DMS53 treated with DMSO at 0.1 percent for 48 hours (cell line): ENCODE results near the gene THSD7B.
A peak's percentile ranks its signal among the peaks of the same experiment; 100 is the strongest.

Experiments
- DNase-seq: peaks from one replicate; lab custom pipeline; 2025; ENCODE audit not compliant: unreplicated experiment; lab: John Stamatoyannopoulos, UW

The THSD7B gene

GRCh38 chr2:137118140-137118539 lies 352.8 kb downstream of the THSD7B start:
- DNase-seq, result no peak

DNA sequence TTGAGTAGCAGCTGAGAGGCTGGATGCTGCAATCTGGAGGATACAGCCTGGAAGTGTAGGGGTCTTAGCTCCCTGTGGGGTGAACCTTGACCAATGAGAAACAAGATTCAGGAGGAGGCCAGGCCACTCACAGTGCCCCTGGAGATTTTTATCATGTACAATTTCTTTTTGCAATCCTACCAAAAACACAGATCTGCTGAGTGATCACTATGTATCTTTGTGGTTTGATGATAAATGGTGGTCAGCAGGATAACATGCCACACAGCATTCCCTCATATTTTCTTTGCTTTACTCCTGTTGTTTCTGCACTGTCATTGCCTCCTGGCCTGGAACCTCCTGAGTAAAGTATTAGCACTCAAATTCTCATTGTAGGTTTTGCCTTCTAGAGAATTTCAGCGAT lies 357.9 kb downstream of the THSD7B start:
- no peak for DNase-seq

GRCh38 chr2:137133225-137133624 lies 367.9 kb downstream of the THSD7B start:
- DNase-seq, result no peak

- DNase-seq, result no peak
Measured at GRCh38 chr2:137138263-137138662, 372.9 kb downstream of the THSD7B start.

DNA sequence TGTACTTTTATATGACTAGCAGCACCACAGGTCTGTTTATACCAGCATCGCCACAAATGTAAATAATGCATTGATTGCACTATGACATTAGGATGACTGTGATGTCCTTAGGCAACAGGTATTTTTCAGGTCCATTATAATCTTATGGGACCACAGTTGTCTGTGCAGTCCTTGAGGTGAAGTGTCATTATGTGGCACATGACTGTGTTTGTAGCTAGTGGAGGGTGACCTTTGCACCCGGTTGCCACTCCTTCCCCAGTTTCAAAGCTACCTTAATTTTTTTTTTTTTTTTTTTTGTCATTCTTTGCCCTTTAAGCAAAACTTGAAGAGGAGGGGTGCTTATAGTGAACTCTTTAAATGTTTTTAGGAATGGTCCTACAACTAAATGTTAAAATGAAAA lies 386.4 kb downstream of the THSD7B start:
- peak; percentile 3 for DNase-seq

DNA sequence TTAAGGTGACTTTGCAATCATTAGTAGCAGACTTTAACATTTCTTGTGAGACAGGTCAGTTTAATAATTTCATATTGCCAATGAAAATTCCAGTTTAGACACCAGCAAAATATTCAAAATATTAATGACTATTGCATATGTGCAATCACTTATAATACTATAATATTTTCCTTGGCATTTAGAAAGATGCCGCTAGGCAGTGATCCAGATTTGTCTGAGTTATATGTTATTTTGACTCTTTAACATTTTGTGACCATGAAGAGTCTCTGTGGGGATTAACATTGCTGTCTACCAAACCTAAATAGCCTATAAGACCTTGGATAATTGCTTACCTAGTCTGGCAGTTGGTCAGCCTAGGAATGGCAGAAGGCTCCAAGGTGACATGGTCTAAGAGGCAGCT lies 389.6 kb downstream of the THSD7B start:
- DNase-seq, result no peak

GRCh38 chr2:137155356-137156104 lies 390.2 kb downstream of the THSD7B start:
- no peak for DNase-seq

- no peak for DNase-seq
Measured at GRCh38 chr2:137156221-137156844, 391.0 kb downstream of the THSD7B start.

DNA sequence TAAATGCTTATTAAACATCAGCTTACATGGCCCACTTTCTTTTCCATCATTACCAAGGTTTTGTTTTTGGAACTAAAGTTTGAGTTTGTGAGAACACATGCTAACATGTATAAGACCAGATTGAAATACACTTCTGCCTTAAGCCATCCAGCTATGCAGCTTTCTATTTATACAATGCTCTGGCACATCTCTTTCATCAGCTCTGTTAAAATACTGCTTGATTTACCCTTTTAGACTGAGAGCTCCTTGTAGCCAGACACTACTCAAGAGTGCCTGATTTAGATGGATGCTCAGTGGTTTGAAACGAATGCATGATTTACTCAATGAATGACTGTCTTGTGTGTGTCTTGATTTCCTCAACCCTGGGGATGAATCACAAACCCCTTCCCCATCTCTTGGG lies 392.5 kb downstream of the THSD7B start:
- no peak for DNase-seq

DNA sequence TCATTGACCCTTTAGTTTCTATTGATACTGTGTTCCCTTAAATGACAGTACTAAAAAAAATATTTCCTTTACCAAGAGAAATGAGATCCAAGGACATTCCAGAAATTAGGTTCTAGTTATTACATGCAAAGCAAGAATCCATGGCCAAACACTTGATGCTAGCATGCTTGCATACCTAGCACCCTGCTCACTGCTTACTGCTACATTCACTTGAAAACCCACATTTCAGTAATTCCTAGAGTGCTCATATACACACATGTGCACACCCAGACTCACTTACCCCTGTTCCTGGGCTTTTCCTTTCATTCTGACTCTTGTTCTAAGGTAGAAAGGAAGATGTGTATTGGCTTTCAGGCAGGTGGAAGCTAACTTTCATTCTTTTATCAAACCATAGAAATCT lies 395.9 kb downstream of the THSD7B start:
- DNase-seq, result no peak

DNA sequence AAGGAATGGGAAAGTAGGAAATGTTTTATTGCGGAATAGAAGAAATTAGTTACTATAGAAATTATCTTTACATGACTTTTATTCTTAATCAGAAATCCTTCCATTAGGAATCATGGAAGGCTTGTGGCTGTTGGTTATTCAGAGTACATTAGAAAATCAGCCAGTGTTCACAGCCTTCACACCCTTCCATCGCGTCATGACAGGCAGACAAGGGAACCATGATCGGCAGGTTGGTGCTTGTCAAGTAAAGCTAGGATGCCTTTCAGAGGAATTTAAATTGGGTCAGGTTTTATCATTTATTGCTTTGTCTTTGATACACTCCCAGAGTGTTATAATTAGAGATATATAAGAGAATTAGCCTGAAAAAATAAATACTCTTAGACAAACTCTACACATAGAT lies 400.6 kb downstream of the THSD7B start:
- DNase-seq, result no peak

DNA sequence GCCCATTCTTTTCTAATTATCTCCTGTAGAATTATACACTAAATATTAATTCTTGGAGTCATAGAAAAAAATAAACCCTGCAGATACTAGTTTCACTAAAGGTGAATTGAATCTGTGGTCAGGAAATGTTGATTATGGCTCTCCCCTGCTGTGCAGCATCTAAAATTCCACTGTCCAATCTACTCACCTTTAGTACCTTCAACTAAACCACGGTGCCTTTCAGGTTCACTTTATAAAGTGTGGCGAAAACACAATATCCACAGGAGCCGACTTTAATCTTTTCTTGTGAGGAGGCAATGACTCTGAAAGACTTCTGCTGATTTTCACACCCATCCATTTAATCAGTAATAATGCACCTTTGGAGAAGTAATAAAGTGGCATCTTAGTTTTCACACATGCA lies 402.3 kb downstream of the THSD7B start:
- no peak for DNase-seq

GRCh38 chr2:137168552-137168951 lies 403.2 kb downstream of the THSD7B start:
- DNase-seq, result no peak

- DNase-seq, result no peak
Measured at GRCh38 chr2:137172162-137172561, 406.8 kb downstream of the THSD7B start.

DNA sequence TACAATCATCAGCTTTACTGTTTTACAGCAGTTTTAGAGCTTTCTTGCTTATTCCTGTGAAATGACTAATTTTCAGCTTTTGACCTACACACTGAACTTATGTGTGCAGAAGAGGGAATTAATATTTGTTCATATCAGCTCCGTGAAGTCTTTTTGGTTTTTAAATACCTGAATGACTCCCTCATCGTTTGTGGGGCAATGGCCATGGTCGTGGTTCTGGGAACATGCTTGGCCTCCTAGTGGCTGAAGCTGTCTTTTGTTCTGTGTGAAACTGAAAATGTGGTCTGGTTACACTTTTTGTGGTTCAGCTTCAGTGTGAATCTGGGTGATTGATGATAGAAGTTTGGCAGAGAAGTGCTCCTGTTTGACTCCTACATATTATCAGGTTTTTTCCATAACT lies 408.1 kb downstream of the THSD7B start:
- DNase-seq, result no peak

GRCh38 chr2:137175246-137175645 lies 409.9 kb downstream of the THSD7B start:
- no peak for DNase-seq

DNA sequence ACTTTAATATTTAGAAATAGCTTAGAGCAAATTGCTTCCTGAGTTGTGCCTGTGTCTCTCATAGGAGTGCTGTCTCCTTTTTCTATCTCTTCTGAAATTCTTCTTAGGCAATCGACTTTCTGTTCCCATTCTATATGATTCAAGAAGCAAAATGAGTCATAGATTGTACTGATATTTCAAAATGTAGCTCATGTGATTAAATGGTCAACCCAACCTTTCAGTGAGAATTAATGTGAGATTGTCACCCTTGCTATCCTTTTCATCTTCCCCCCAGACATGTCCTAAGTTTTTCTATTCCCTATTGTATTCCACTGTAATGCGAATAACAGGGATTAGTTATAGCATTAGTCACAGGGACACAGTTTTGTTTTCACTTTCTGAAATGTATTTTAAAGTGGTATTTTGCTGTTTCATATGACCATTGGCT lies 413.6 kb downstream of the THSD7B start:
- DNase-seq, result no peak

DNA sequence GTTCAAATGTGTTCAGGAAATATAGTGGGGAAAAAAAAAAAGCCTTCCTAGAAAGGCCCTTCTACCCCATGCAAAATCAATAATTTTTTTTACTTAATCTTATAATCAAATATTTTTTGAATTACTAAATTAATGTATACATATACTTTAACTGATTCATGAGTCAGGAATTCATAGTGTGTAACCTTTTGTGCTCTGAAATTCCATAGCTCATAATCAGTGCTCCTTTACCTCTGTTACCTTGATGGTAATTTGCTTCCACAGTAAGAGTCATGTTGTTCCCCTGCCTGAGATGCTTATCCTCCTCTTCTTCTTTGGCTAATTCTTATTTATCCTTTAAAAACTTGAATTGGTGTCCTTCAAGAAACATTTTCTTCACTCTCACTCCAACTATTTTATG lies 414.2 kb downstream of the THSD7B start:
- no peak for DNase-seq

DNA sequence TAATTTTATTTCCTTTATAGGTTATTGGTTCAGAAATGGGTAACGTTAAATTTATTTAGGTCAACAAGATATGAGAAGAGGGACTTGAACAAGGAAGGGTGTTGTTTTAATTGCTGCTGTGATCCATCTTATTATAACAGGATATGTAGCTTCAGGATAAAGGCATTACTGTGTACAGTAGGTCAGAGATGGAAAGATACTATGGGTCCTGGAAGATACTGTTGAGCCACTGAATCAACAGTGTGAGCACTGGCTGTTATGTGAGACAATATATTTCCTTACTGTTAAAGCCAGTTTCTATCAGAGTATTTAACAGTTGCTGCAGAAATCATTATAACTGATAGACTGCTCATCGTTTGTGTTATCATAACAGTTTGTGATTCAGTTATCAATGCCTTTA lies 414.7 kb downstream of the THSD7B start:
- no peak for DNase-seq

DNA sequence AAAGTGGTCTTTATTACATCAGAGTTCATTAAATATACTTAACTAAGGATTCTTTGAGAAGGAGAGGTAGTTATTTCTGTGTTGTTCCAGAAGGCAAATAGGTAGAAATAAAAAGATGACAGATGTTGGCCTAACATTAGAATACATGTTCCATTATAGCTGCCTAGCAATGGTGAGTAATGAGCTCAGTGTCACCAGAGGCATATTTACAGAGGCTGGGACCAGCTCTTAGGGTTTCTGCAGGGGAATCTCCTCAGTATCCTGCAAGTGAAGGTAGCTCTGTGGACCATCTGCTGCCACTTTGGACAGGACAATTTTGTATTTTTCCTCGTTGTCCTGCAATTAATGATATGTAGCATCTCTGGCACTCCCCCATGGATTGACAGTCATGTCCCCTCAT lies 416.0 kb downstream of the THSD7B start:
- DNase-seq, result no peak

GRCh38 chr2:137182071-137182470 lies 416.7 kb downstream of the THSD7B start:
- no peak for DNase-seq

DNA sequence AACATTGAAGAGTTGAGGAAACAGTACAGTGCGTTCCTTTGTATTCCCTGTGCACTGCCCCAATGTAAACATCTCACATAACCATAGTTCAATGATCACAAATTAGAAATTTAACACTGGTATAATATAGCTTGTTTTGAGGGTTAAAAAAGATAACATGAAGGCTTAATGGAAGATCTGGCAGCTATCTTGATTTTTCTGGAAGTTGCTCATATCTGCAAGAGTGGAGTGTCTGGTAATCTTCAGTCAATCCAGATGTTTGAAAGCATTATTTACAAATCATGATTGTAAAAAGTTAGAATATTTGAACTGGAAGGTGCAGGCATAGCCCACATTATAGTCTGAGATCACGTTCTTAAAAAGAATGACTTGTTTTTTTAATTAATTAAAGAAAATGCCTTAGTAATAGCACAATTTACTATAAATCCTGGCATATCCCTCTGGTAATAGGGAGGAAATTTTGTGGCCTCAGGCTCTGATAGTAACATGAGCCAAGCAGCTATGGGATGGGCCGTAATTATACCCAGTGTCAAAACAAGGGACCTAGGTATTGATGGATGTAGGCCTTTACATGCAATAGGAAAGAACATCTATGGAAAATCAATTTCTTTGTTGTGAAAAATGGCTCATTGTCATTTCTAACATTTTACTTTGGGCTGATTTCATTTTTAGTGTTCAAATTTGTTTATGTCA lies 418.0 kb downstream of the THSD7B start:
- DNase-seq, result no peak
